ENCODE data around the gene PLCE1. TPM values are rescaled to one million over a fixed set of nuclear protein-coding genes. Genes with fewer than 3 reads are reported as not detected.
"Not testable (repeated sequence)": the region's sequence is repeated elsewhere in the genome, so short reads cannot be mapped to it uniquely, and the experiment has no call there.

The PLCE1 gene
- total and polyA plus RNA-seq, 10 donors: 0.55 to 25.2 (median 13.4) TPM

- intact Hi-C loops (cut with DNase I; ENCODE audit: low total_unique reads): no loop called here
- no peaks in the 10 kb centered on the region for H3K4me1 ChIP-seq
- no peak for DNase-seq
- peaks cover 0 to 8% (median 0%) of the 10 kb centered on the region in 8 donors for H3K9me3 ChIP-seq
- TF ChIP-seq CTCF (IDR thresholded peaks at IDR 0.05 in 8 of 11, conservative IDR thresholded peaks at IDR 0.05 in 3 of 11): no peak
- no peak for TF ChIP-seq POLR2AphosphoS5 (IDR thresholded peaks at IDR 0.05)
- TF ChIP-seq POLR2A (IDR thresholded peaks at IDR 0.05): no peak
- WGBS, 5 donors: 75 to 89% (median 82%) methylated on average over 4 of the region's 4 CpGs
- H3K4me3 ChIP-seq: no peak overlapping the region
- H3K36me3 ChIP-seq: no peaks in the 10 kb centered on the region
- no peaks in the 10 kb centered on the region for H3K27me3 ChIP-seq (replicated peaks in 1 of 7)
- no peak overlapping the region for H3K27ac ChIP-seq
Observed at GRCh38 chr10:93968540-93968945, 25.2 kb upstream of the PLCE1 start.

GRCh38 chr10:93970433-93971010, 23.2 kb upstream of the PLCE1 start:
- H3K36me3 ChIP-seq; DNase-seq; H3K9me3 ChIP-seq; H3K4me1 ChIP-seq; H3K4me3 ChIP-seq; H3K27me3 ChIP-seq (replicated peaks in 1 of 7); intact Hi-C loops (cut with DNase I; ENCODE audit: low total_unique reads); H3K27ac ChIP-seq: not testable (repeated sequence)
- WGBS, 5 donors: 94 to 100% (median 96%) methylated on average over 10 to 44 of the region's 44 CpGs

- peaks cover 0 to 8% (median 0%) of the 10 kb centered on the region in 8 donors for H3K9me3 ChIP-seq
- no peak overlapping the region for H3K27ac ChIP-seq
- no peaks in the 10 kb centered on the region for H3K27me3 ChIP-seq (replicated peaks in 1 of 7)
- 76 to 94% (median 90%) methylated on average over 2 of the region's 2 CpGs for WGBS, 5 donors
- no peak for DNase-seq
- TF ChIP-seq CTCF (IDR thresholded peaks at IDR 0.05 in 8 of 11, conservative IDR thresholded peaks at IDR 0.05 in 3 of 11) (no peak), POLR2A (IDR thresholded peaks at IDR 0.05) (no peak), POLR2AphosphoS5 (IDR thresholded peaks at IDR 0.05) (no peak)
- intact Hi-C loops (cut with DNase I; ENCODE audit: low total_unique reads): no loop called here
- H3K4me3 ChIP-seq: no peak overlapping the region
- no peaks in the 10 kb centered on the region for H3K36me3 ChIP-seq
- H3K4me1 ChIP-seq: no peaks in the 10 kb centered on the region
Observed at GRCh38 chr10:93973748-93974445, 19.8 kb upstream of the PLCE1 start.

GRCh38 chr10:93977442-93977841, 16.3 kb upstream of the PLCE1 start:
- no peak for TF ChIP-seq POLR2A (IDR thresholded peaks at IDR 0.05)
- H3K27me3 ChIP-seq (replicated peaks in 1 of 7): no peaks in the 10 kb centered on the region
- DNase-seq: no peak
- intact Hi-C loops (cut with DNase I; ENCODE audit: low total_unique reads): no loop called here
- no peak overlapping the region for H3K27ac ChIP-seq
- no peaks in the 10 kb centered on the region for H3K36me3 ChIP-seq
- H3K4me3 ChIP-seq: no peak overlapping the region
- H3K4me1 ChIP-seq: no peaks in the 10 kb centered on the region
- no peaks in the 10 kb centered on the region for H3K9me3 ChIP-seq
- 60 to 79% (median 76%) methylated on average over 3 of the region's 3 CpGs for WGBS, 5 donors

GRCh38 chr10:93980486-93980885, 13.2 kb upstream of the PLCE1 start:
- no peaks in the 10 kb centered on the region for H3K4me1 ChIP-seq
- no peak overlapping the region for H3K4me3 ChIP-seq
- no peaks in the 10 kb centered on the region for H3K36me3 ChIP-seq
- intact Hi-C loops (cut with DNase I; ENCODE audit: low total_unique reads): no loop called here
- H3K27ac ChIP-seq: no peak overlapping the region
- TF ChIP-seq POLR2A (IDR thresholded peaks at IDR 0.05): no peak
- TF ChIP-seq POLR2AphosphoS5 (IDR thresholded peaks at IDR 0.05): no peak
- TF ChIP-seq CTCF (IDR thresholded peaks at IDR 0.05 in 8 of 11, conservative IDR thresholded peaks at IDR 0.05 in 3 of 11): no peak
- H3K9me3 ChIP-seq: no peaks in the 10 kb centered on the region
- DNase-seq: no peak
- WGBS, 5 donors: 82 to 96% (median 94%) methylated on average over 3 of the region's 3 CpGs
- H3K27me3 ChIP-seq (replicated peaks in 1 of 7): no peaks in the 10 kb centered on the region
